C1 segment of cervical spinal cord (tissue), 14 donors: ENCODE measurements around the gene ZNF543.
A peak's percentile ranks its signal among the peaks of the same experiment; 100 is the strongest.
"Not testable (repeated sequence)": the region's sequence is repeated elsewhere in the genome, so short reads cannot be mapped to it uniquely, and the experiment has no call there.

ENCODE experiments used
- DNase-seq, 14 donors: peaks; one replicate each; lab custom pipeline; 2025; lab: John Stamatoyannopoulos, UW

Gene ZNF543

GRCh38 chr19:57321116-57321515 is 844 bp downstream of the ZNF543 start:
- no peak for DNase-seq

GRCh38 chr19:57321751-57322150 is 1.5 kb downstream of the ZNF543 start:
- DNase-seq = no peak

- no peak for DNase-seq
These were observed 4.7 kb downstream of the ZNF543 start for GRCh38 chr19:57324992-57325391.

GRCh38 chr19:57327993-57328392 is 7.7 kb downstream of the ZNF543 start:
- DNase-seq = no peak

- DNase-seq = no peak
These were observed 13.9 kb downstream of the ZNF543 start for GRCh38 chr19:57334191-57334590.

GRCh38 chr19:57338877-57339276 is 18.6 kb downstream of the ZNF543 start:
- no peak for DNase-seq

GRCh38 chr19:57342582-57342981 is 22.3 kb downstream of the ZNF543 start:
- DNase-seq = no peak

- no peak for DNase-seq
These were observed 27.9 kb downstream of the ZNF543 start for GRCh38 chr19:57348136-57348535.

- peak; percentile 52 to 97 (median 90) for DNase-seq
These were observed 30.9 kb downstream of the ZNF543 start, which contains the start of gene ZNF304 for GRCh38 chr19:57350877-57351805. Gene ZNF304, plus strand, starts transcription at chr19:57351271. Its CDS starts 394 bp downstream, at chr19:57351665.

GRCh38 chr19:57351867-57352266 is 31.6 kb downstream of the ZNF543 start:
- no peak for DNase-seq

GRCh38 chr19:57355916-57356315 is 35.6 kb downstream of the ZNF543 start:
- DNase-seq = no peak

GRCh38 chr19:57357406-57357805 is 37.1 kb downstream of the ZNF543 start:
- DNase-seq = no peak

GRCh38 chr19:57359300-57359699 is 39.0 kb downstream of the ZNF543 start:
- no peak for DNase-seq

- no peak for DNase-seq
These were observed 42.1 kb downstream of the ZNF543 start for GRCh38 chr19:57362419-57362818.

- peak; percentile 77 to 100 (median 97) for DNase-seq
These were observed 42.9 kb downstream of the ZNF543 start, which contains the start of the genes TRAPPC2B and ZNF547 for GRCh38 chr19:57362997-57363687. Gene TRAPPC2B, plus strand, starts transcription at chr19:57363551. Its CDS starts 1,283 bp downstream, at chr19:57364834. Gene ZNF547, plus strand, starts transcription at chr19:57363551. Its CDS starts 5,005 bp downstream, at chr19:57368556.

GRCh38 chr19:57363688-57364181 is 43.5 kb downstream of the ZNF543 start:
- DNase-seq = peak in 2 of 14 donors; percentile 1 to 40

- DNase-seq = no peak
These were observed 46.5 kb downstream of the ZNF543 start for GRCh38 chr19:57366776-57367175.

GRCh38 chr19:57374179-57374578 is 53.9 kb downstream of the ZNF543 start:
- no peak for DNase-seq

GRCh38 chr19:57374647-57375046 is 54.4 kb downstream of the ZNF543 start:
- DNase-seq = not testable (repeated sequence)

GRCh38 chr19:57376151-57376550 is 55.9 kb downstream of the ZNF543 start:
- DNase-seq = no peak

- DNase-seq = no peak
These were observed 57.4 kb downstream of the ZNF543 start for GRCh38 chr19:57377498-57378146.
